Measurements from ENCODE around the gene DOCK2. TPM values are rescaled to one million over a fixed set of nuclear protein-coding genes. Genes with fewer than 3 reads are reported as not detected.

DOCK2 gene
- total RNA-seq, 1 donor from 2014 or later, result 6.5 TPM

DNA sequence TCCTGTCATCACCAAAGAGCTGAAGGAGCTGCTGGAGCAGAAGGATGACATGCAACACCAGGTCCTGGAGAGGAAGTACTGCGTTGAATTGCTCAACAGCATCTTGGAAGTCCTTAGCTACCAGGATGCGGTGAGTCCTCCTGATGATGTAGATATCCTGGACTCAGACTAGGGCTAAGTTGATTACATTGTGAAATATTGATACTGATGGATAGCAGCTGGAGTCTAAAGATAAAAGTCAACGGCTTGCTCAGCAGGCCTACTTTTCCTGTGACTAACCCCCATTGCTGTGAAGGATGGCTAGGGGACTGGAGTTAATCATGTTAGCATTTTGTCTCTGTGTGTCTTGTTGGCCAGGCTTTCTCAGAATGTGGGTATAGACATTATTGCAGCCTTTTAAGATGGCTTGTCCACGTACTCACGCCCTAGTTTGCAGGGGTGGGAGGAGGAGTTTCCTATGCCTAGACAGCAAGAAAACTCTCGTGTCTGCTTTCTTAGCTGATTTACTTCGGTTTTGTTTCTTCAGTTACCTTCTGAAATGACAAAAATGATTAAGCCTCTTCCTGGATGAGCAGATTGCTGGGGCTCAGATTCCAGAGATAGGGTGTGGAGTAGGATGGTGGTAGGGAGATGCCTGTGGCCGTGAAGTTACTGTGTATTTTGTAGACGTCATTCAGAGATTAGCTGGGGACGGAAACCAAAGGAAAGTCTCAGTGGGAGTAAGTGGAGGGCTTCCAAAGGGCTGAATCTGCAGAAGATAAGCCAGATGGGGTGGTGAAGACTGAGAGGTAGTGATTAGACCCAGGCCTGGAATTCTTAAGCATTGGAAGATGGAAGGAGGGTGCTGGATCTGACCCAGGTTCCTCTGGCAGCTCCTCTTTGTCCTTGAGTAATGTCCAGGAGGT is 166.3 kb downstream of the DOCK2 start:
- DNase-seq (ENCODE audit: low spot score), result no peak
- Mint-ChIP-seq H3K4me1 (ENCODE audit: unreplicated experiment) (peaks cover 7% of the 10 kb centered on the region), H3K27ac (ENCODE audit: unreplicated experiment) (no peak overlapping the region), H3K36me3 (ENCODE audit: low read depth, unreplicated experiment) (no peaks in the 10 kb centered on the region), H3K9me3 (ENCODE audit: unreplicated experiment) (no peaks in the 10 kb centered on the region), H3K27me3 (ENCODE audit: unreplicated experiment) (no peaks in the 10 kb centered on the region), H3K4me3 (ENCODE audit: unreplicated experiment) (no peak overlapping the region)
- TF ChIP-seq, protein P1, sequence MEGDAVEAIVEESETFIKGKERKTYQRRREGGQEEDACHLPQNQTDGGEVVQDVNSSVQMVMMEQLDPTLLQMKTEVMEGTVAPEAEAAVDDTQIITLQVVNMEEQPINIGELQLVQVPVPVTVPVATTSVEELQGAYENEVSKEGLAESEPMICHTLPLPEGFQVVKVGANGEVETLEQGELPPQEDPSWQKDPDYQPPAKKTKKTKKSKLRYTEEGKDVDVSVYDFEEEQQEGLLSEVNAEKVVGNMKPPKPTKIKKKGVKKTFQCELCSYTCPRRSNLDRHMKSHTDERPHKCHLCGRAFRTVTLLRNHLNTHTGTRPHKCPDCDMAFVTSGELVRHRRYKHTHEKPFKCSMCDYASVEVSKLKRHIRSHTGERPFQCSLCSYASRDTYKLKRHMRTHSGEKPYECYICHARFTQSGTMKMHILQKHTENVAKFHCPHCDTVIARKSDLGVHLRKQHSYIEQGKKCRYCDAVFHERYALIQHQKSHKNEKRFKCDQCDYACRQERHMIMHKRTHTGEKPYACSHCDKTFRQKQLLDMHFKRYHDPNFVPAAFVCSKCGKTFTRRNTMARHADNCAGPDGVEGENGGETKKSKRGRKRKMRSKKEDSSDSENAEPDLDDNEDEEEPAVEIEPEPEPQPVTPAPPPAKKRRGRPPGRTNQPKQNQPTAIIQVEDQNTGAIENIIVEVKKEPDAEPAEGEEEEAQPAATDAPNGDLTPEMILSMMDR (IDR thresholded peaks at IDR 0.05; ENCODE audit: unreplicated experiment), result no peak

DNA sequence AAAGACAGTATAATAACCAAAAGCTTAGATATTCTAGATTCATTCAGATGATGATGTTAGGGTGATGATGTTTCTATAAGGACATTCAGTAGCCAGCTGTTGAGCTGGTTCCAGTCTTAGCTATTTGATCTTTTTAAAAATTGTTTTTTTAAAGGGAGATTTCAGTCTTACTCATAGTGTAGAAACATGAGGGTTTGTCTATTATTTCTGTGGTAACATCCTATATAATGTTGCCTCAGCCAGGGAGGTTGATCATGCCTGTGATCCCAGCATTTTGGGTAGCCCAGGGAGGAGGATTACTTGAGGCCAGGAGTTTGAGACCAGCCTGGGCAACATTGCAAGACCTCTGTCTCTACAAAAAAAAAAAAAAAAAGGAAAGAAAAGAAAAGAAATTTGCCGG is 167.8 kb downstream of the DOCK2 start:
- TF ChIP-seq, protein P1 (IDR thresholded peaks at IDR 0.05; ENCODE audit: unreplicated experiment), result no peak
- peaks cover 17% of the 10 kb centered on the region for H3K4me1 Mint-ChIP-seq (ENCODE audit: unreplicated experiment)
- no peak for DNase-seq (ENCODE audit: low spot score)
- peaks cover 1% of the 10 kb centered on the region for H3K27me3 Mint-ChIP-seq (ENCODE audit: unreplicated experiment)
- no peak overlapping the region for H3K4me3 Mint-ChIP-seq (ENCODE audit: unreplicated experiment)
- H3K36me3 Mint-ChIP-seq (ENCODE audit: low read depth, unreplicated experiment), result no peaks in the 10 kb centered on the region
- no peak overlapping the region for H3K27ac Mint-ChIP-seq (ENCODE audit: unreplicated experiment)
- no peaks in the 10 kb centered on the region for H3K9me3 Mint-ChIP-seq (ENCODE audit: unreplicated experiment)

DNA sequence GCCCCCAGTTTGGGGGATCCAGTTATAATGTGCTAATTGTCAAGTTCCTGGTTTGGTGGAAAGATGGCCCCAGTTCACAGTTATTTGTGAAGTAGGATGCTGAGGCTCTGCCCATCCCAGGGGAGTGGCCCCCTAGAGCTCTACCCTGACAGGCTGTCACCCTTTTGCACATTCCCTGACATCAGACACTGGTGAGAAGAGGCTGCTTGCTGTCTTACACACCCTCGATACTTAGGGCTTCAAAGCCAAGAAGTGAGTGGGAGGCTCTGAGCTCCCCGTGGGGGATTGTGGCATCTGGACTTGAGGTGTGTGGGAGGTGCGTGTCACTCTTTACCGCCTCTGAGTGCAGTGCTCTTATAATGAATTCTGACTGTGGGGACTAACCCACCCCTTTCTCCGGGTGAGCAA is 168.5 kb downstream of the DOCK2 start:
- no peak overlapping the region for H3K27ac Mint-ChIP-seq (ENCODE audit: unreplicated experiment)
- H3K4me1 Mint-ChIP-seq (ENCODE audit: unreplicated experiment), result peaks cover 23% of the 10 kb centered on the region
- no peaks in the 10 kb centered on the region for H3K36me3 Mint-ChIP-seq (ENCODE audit: low read depth, unreplicated experiment)
- H3K27me3 Mint-ChIP-seq (ENCODE audit: unreplicated experiment), result peaks cover 1% of the 10 kb centered on the region
- TF ChIP-seq, protein P1 (IDR thresholded peaks at IDR 0.05; ENCODE audit: unreplicated experiment), result no peak
- H3K4me3 Mint-ChIP-seq (ENCODE audit: unreplicated experiment), result no peak overlapping the region
- no peaks in the 10 kb centered on the region for H3K9me3 Mint-ChIP-seq (ENCODE audit: unreplicated experiment)
- no peak for DNase-seq (ENCODE audit: low spot score)

DNA sequence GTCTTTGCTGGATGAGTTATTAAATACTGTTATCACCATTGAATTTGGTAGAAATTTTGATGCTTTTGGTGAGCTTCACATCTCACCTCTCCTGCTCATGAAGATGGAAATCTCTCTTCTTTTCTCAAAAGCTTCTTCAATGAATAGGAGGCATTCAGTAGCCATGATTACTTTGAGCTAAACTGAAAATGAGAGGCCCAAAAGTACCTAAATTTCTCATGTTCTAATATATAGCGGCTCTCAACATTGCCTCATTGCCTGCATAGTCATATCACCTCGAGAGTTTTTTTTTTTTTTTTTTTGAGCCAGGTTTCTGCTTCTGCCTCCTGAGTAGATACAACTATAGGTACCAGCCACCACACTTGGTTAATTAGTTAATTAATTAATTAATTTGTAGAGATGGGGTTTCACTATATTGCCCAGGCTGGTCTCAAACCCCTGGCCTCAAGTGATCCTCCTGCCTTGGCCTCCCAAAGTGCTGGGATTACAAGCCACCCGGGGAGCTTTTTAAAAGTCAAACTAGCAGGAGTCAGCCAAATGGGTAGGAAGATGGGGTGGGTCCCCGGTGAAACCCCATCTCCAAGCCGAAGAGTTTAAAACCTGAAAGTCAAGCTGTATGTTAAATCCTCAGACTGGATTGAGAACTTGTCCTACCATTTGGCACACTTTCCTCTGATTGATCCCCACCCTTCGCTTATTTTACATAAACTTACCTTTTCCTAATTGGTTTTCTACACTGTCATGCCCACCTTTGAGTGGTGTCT is 169.0 kb downstream of the DOCK2 start:
- Mint-ChIP-seq H3K27ac (ENCODE audit: unreplicated experiment) (no peak overlapping the region), H3K4me1 (ENCODE audit: unreplicated experiment) (peaks cover 27% of the 10 kb centered on the region), H3K36me3 (ENCODE audit: low read depth, unreplicated experiment) (no peaks in the 10 kb centered on the region), H3K9me3 (ENCODE audit: unreplicated experiment) (no peaks in the 10 kb centered on the region), H3K27me3 (ENCODE audit: unreplicated experiment) (peaks cover 1% of the 10 kb centered on the region), H3K4me3 (ENCODE audit: unreplicated experiment) (no peak overlapping the region)
- TF ChIP-seq, protein P1 (IDR thresholded peaks at IDR 0.05; ENCODE audit: unreplicated experiment), result no peak
- DNase-seq (ENCODE audit: low spot score), result no peak

All from endothelial cell (in vitro differentiated cells).